HepG2 (cell line): ENCODE results near the gene ZFYVE28. TPM values are rescaled to one million over a fixed set of nuclear protein-coding genes. Genes with fewer than 3 reads are reported as not detected.
A peak's percentile ranks its signal among the peaks of the same experiment; 100 is the strongest.

Source experiments
- HNRNPUL1 ChIP-seq: fragments of 200-400 bp; formaldehyde crosslinking; IDR thresholded peaks from 2 replicates; pipeline ENCODE4 v1.6.1; 2017; ENCODE audit warnings: low read depth, mild to moderate bottlenecking, low read length, moderate library complexity
- KAT2B ChIP-seq: fragments of 150-350 bp; IDR thresholded peaks from 2 replicates; pipeline ENCODE4 v1.6.1; 2014; ENCODE audit warnings: low read depth, low read length, borderline replicate concordance
- ZNF564 ChIP-seq: sonication (generic); formaldehyde crosslinking; IDR thresholded peaks from 2 replicates; pipeline ENCODE4 v1.8.1; 2023; ENCODE audit warnings: mild to moderate bottlenecking, missing genetic modification reagents
- ZNF850 ChIP-seq: sonication (generic); formaldehyde crosslinking; conservative IDR thresholded peaks from 2 replicates; pipeline ENCODE4 v1.9.0; 2021; ENCODE audit warnings: mild to moderate bottlenecking, missing genetic modification reagents
- polyA plus RNA-seq, 8 experiments: library from polyadenylated mRNA; depleted of rRNA in 3 of 8; stranded (reverse) in 7 of 8; unstranded in 1 of 8; fragments of >200 nt; fragmentation: Illumina TruSeq in 4 of 8; extraction: Trizol in 4 of 8; gene quantifications; 2 replicates each; pipeline versions ENCODE4 v1.2.1 to v1.2.3, GENCODE V29; 2011 to 2016; ENCODE audit warnings: low read depth in 4 of 8, missing spikeins in 1 of 8, mixed read lengths in 1 of 8; ENCODE audit not compliant: insufficient read depth in 1 of 8
- total RNA-seq, 5 experiments: library from RNA; depleted of rRNA; stranded (reverse); fragments of >200 nt; fragmentation: Illumina TruSeq; extraction: Trizol; gene quantifications; 2 replicates each; pipeline ENCODE4 v1.2.3, GENCODE V29; 2016; ENCODE audit warnings: low read depth in 1 of 5
- TF ChIP-seq, protein P1 (sequence below), 2 experiments: fragments of 450-650 bp in 1 of 2; sonication (generic) in 1 of 2; formaldehyde crosslinking in 1 of 2; IDR thresholded peaks; 2 replicates each; pipeline versions ENCODE4 v1.6.1 to v1.8.0; 2016 to 2022; ENCODE audit warnings: antibody characterized with exemption in 1 of 2, mild to moderate bottlenecking in 1 of 2, missing genetic modification reagents in 1 of 2
- TF ChIP-seq, protein P2 (sequence below): fragments of 450-650 bp; IDR thresholded peaks from 2 replicates; pipeline ENCODE4 v1.6.1; 2016
- TF ChIP-seq, protein P3 (sequence below): sonication (generic); formaldehyde crosslinking; IDR thresholded peaks from 2 replicates; pipeline ENCODE4 v1.5.1; 2020; ENCODE audit warnings: mild to moderate bottlenecking, missing genetic modification reagents, moderate library complexity

The ZFYVE28 gene
- total and polyA plus RNA-seq, 2 of the 13 experiments (the other 11 are each of a cell fraction or from before 2014, with no cell fraction given): 0.12 to 0.22 TPM

DNA sequence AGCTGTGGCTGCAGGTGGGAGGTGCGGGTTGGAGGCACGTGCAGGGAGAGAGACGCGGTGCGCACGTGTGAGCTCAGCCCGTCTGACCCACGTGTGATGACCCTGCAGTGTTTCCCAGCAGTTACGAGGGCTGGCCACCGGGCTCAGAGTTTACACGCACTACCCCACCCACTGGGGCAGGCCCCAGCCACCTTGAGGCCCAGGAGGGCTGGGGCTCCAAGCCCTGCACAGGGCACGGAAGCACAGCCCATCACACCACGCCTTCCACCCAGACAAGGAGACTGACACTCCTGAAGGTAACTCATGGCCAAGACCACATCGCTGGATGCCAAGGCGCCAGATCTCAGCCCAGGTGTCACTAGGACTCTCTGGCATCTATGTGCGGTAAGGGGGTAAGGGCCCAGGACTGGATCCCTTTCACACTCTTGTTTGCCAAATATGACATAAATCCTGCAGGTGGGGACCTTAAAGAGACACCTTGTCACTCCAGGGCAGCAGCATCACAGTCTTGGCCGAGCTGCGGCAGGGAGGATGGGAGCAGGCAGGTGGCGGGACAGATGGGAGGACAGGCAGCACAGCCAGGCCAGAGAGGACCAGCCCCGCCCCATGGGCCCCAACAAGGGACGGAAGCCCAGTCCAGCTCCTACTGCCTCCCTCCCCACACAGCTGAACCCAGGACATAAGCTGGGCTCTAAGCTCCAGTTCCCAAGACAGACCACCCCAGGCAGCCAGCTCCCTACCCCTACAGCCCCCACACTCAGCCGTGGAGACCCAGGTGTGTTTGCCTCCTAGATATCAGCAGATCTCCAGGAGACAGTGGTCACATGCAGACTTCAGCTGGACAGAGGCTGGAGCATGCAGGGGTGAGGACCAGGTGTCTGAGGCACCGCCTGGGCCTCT lies 56.8 kb downstream of the ZFYVE28 start (continued):
- TF ChIP-seq, protein P1, sequence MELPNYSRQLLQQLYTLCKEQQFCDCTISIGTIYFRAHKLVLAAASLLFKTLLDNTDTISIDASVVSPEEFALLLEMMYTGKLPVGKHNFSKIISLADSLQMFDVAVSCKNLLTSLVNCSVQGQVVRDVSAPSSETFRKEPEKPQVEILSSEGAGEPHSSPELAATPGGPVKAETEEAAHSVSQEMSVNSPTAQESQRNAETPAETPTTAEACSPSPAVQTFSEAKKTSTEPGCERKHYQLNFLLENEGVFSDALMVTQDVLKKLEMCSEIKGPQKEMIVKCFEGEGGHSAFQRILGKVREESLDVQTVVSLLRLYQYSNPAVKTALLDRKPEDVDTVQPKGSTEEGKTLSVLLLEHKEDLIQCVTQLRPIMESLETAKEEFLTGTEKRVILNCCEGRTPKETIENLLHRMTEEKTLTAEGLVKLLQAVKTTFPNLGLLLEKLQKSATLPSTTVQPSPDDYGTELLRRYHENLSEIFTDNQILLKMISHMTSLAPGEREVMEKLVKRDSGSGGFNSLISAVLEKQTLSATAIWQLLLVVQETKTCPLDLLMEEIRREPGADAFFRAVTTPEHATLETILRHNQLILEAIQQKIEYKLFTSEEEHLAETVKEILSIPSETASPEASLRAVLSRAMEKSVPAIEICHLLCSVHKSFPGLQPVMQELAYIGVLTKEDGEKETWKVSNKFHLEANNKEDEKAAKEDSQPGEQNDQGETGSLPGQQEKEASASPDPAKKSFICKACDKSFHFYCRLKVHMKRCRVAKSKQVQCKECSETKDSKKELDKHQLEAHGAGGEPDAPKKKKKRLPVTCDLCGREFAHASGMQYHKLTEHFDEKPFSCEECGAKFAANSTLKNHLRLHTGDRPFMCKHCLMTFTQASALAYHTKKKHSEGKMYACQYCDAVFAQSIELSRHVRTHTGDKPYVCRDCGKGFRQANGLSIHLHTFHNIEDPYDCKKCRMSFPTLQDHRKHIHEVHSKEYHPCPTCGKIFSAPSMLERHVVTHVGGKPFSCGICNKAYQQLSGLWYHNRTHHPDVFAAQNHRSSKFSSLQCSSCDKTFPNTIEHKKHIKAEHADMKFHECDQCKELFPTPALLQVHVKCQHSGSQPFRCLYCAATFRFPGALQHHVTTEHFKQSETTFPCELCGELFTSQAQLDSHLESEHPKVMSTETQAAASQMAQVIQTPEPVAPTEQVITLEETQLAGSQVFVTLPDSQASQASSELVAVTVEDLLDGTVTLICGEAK (IDR thresholded peaks at IDR 0.05): no peak
- TF ChIP-seq, protein P1 (CRISPR knock-in tag; IDR thresholded peaks at IDR 0.05): 0 out of 2 replicates have a peak, but pooled peaks have one; percentile 21
- no peak for TF ChIP-seq KAT2B
- TF ChIP-seq ZNF564: no peak
- TF ChIP-seq, protein P2, sequence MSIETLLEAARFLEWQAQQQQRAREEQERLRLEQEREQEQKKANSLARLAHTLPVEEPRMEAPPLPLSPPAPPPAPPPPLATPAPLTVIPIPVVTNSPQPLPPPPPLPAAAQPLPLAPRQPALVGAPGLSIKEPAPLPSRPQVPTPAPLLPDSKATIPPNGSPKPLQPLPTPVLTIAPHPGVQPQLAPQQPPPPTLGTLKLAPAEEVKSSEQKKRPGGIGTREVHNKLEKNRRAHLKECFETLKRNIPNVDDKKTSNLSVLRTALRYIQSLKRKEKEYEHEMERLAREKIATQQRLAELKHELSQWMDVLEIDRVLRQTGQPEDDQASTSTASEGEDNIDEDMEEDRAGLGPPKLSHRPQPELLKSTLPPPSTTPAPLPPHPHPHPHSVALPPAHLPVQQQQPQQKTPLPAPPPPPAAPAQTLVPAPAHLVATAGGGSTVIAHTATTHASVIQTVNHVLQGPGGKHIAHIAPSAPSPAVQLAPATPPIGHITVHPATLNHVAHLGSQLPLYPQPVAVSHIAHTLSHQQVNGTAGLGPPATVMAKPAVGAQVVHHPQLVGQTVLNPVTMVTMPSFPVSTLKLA: peak; percentile 78
- no peak for TF ChIP-seq ZNF850
- no peak for TF ChIP-seq HNRNPUL1
- TF ChIP-seq, protein P3, sequence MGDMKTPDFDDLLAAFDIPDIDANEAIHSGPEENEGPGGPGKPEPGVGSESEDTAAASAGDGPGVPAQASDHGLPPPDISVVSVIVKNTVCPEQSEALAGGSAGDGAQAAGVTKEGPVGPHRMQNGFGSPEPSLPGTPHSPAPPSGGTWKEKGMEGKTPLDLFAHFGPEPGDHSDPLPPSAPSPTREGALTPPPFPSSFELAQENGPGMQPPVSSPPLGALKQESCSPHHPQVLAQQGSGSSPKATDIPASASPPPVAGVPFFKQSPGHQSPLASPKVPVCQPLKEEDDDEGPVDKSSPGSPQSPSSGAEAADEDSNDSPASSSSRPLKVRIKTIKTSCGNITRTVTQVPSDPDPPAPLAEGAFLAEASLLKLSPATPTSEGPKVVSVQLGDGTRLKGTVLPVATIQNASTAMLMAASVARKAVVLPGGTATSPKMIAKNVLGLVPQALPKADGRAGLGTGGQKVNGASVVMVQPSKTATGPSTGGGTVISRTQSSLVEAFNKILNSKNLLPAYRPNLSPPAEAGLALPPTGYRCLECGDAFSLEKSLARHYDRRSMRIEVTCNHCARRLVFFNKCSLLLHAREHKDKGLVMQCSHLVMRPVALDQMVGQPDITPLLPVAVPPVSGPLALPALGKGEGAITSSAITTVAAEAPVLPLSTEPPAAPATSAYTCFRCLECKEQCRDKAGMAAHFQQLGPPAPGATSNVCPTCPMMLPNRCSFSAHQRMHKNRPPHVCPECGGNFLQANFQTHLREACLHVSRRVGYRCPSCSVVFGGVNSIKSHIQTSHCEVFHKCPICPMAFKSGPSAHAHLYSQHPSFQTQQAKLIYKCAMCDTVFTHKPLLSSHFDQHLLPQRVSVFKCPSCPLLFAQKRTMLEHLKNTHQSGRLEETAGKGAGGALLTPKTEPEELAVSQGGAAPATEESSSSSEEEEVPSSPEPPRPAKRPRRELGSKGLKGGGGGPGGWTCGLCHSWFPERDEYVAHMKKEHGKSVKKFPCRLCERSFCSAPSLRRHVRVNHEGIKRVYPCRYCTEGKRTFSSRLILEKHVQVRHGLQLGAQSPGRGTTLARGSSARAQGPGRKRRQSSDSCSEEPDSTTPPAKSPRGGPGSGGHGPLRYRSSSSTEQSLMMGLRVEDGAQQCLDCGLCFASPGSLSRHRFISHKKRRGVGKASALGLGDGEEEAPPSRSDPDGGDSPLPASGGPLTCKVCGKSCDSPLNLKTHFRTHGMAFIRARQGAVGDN (CRISPR knock-in tag): peak; percentile 17; the same call in 1 of the 2 replicates
